ENCODE data around the gene SLC22A6.

SLC22A6 gene

GRCh38 chr11:63020671-63021291 is 36.0 kb upstream of the SLC22A6 start:
- H3K36me3 ChIP-seq = no peaks in the 10 kb centered on the region
- no peak for TF ChIP-seq CTCF (IDR thresholded peaks at IDR 0.05)
- no peak overlapping the region for H3K4me3 ChIP-seq (ENCODE audit: low read depth in 1 of 2, low read length in 1 of 2)
- H3K9me3 ChIP-seq = no peaks in the 10 kb centered on the region
- H3K27me3 ChIP-seq = peaks cover 32% of the 10 kb centered on the region
- no peaks in the 10 kb centered on the region for H3K4me1 ChIP-seq (ENCODE audit: control insufficient read depth in 1 of 2, insufficient read depth in 1 of 2, low read depth in 1 of 2, low read length in 1 of 2)
- H3K27ac ChIP-seq = no peak overlapping the region

- Histone ChIP-seq H3K27ac (no peak overlapping the region), H3K4me3 (ENCODE audit: low read depth in 1 of 2, low read length in 1 of 2) (no peak overlapping the region), H3K27me3 (peaks cover 36% of the 10 kb centered on the region), H3K36me3 (no peaks in the 10 kb centered on the region), H3K4me1 (ENCODE audit: control insufficient read depth in 1 of 2, insufficient read depth in 1 of 2, low read depth in 1 of 2, low read length in 1 of 2) (no peaks in the 10 kb centered on the region), H3K9me3 (no peaks in the 10 kb centered on the region)
- no peak for TF ChIP-seq CTCF (IDR thresholded peaks at IDR 0.05)
Measured at GRCh38 chr11:63019506-63019905, 34.7 kb upstream of the SLC22A6 start.

- Histone ChIP-seq H3K27ac (no peak overlapping the region), H3K9me3 (no peaks in the 10 kb centered on the region), H3K4me1 (ENCODE audit: control insufficient read depth in 1 of 2, insufficient read depth in 1 of 2, low read depth in 1 of 2, low read length in 1 of 2) (no peaks in the 10 kb centered on the region), H3K36me3 (no peaks in the 10 kb centered on the region), H3K27me3 (peaks cover 23% of the 10 kb centered on the region), H3K4me3 (ENCODE audit: low read depth in 1 of 2, low read length in 1 of 2) (no peak overlapping the region)
- no peak for TF ChIP-seq CTCF (IDR thresholded peaks at IDR 0.05)
Measured at GRCh38 chr11:63017306-63017974, 32.7 kb upstream of the SLC22A6 start.

- no peaks in the 10 kb centered on the region for H3K4me1 ChIP-seq (ENCODE audit: control insufficient read depth in 1 of 2, insufficient read depth in 1 of 2, low read depth in 1 of 2, low read length in 1 of 2)
Measured at GRCh38 chr11:63015521-63016215, 30.9 kb upstream of the SLC22A6 start, which contains the start of gene SLC22A8. SLC22A8 (minus strand) TSS chr11:63015841; CDS start chr11:63014958, 883 bp downstream.

More at GRCh38 chr11:63015521-63016215, 30.9 kb upstream of the SLC22A6 start, which contains the start of gene SLC22A8:
- H3K27me3 ChIP-seq = peaks cover 19% of the 10 kb centered on the region
- no peak for TF ChIP-seq CTCF (IDR thresholded peaks at IDR 0.05)
- no peak within 1 kb of the TSS for H3K27ac ChIP-seq
- H3K4me3 ChIP-seq (ENCODE audit: low read depth in 1 of 2, low read length in 1 of 2) = no peak within 1 kb of the TSS
- H3K36me3 ChIP-seq = no peaks in the 10 kb centered on the region
- H3K9me3 ChIP-seq = no peaks in the 10 kb centered on the region
